WTC11 (cell line): ENCODE data around the gene GJB5. TPM values are rescaled to one million over a fixed set of nuclear protein-coding genes. Genes with fewer than 3 reads are reported as not detected.

Experiments used
- ATAC-seq: fragments of 200-7000 bp; cut with Tn5 transposase; 2 replicates; pipeline ENCODE4 v1.10.0; 2021; ENCODE audit warnings: mild to moderate bottlenecking, moderate library complexity
- CTCF ChIA-PET: fragments of 300-600 bp; sonication (Branson Sonifier 250); formaldehyde crosslinking; loops from one replicate; lab custom pipeline; 2021; ENCODE audit warnings: antibody characterized with exemption; lab: Charles Lee
- POLR2A ChIA-PET: fragments of 350-600 bp; sonication (Branson Sonifier 250); formaldehyde crosslinking; loops from one replicate; lab custom pipeline; 2021; ENCODE audit warnings: antibody characterized with exemption; lab: Charles Lee
- DNase-seq: peaks from one replicate; pipeline ENCODE4 v3.0.0; 2021; ENCODE audit warnings: low spot score
- H3K27ac Mint-ChIP-seq: 2 replicates; pipeline ENCODE4 v1.8.0; 2021; ENCODE audit warnings: mixed read lengths
- H3K27me3 Mint-ChIP-seq: 2 replicates; pipeline ENCODE4 v1.8.0; 2021; ENCODE audit warnings: low read depth, mild to moderate bottlenecking, moderate library complexity, mixed read lengths
- H3K36me3 Mint-ChIP-seq: 2 replicates; pipeline ENCODE4 v1.8.0; 2021; ENCODE audit warnings: mixed read lengths
- H3K4me1 Mint-ChIP-seq: 2 replicates; pipeline ENCODE4 v1.8.0; 2022; ENCODE audit warnings: mixed read lengths
- H3K4me3 Mint-ChIP-seq: 2 replicates; pipeline ENCODE4 v1.8.0; 2021; ENCODE audit warnings: mild to moderate bottlenecking, moderate library complexity, mixed read lengths
- H3K9me3 Mint-ChIP-seq: 2 replicates; pipeline ENCODE4 v1.8.0; 2021; ENCODE audit warnings: mixed read lengths
- ATF1 ChIP-seq: sonication (generic); formaldehyde crosslinking; IDR thresholded peaks from 2 replicates; pipeline ENCODE4 v1.8.1; 2023; ENCODE audit warnings: mild to moderate bottlenecking, moderate library complexity, missing genetic modification reagents
- CBFB ChIP-seq: sonication (generic); formaldehyde crosslinking; IDR thresholded peaks from 2 replicates; pipeline ENCODE4 v1.8.1; 2022; ENCODE audit warnings: mild to moderate bottlenecking, low read depth, missing genetic modification reagents
- EMX1 ChIP-seq: fragments of 250-450 bp; sonication (Bioruptor Pico); IDR thresholded peaks from 2 replicates; pipeline ENCODE4 v1.8.0; 2021; ENCODE audit warnings: mild to moderate bottlenecking
- ESRRA ChIP-seq: sonication (generic); formaldehyde crosslinking; IDR thresholded peaks from 2 replicates; pipeline ENCODE4 v1.8.1; 2022; ENCODE audit warnings: mild to moderate bottlenecking, missing genetic modification reagents, borderline replicate concordance
- FOXJ3 ChIP-seq: sonication (generic); formaldehyde crosslinking; IDR thresholded peaks from 2 replicates; pipeline ENCODE4 v1.9.0; 2021; ENCODE audit warnings: missing genetic modification reagents, mild to moderate bottlenecking, borderline replicate concordance
- FOXK1 ChIP-seq: sonication (generic); formaldehyde crosslinking; IDR thresholded peaks from 2 replicates; pipeline ENCODE4 v1.8.0; 2022; ENCODE audit warnings: mild to moderate bottlenecking, moderate library complexity, missing genetic modification reagents
- GRHL2 ChIP-seq: fragments of 250-450 bp; sonication (Bioruptor Pico); IDR thresholded peaks from 2 replicates; pipeline ENCODE4 v1.8.0; 2022; ENCODE audit warnings: mild to moderate bottlenecking, moderate library complexity; ENCODE audit not compliant: insufficient replicate concordance, severe bottlenecking
- KAT7 ChIP-seq: sonication (generic); formaldehyde crosslinking; IDR thresholded peaks from 2 replicates; pipeline ENCODE4 v1.8.1; 2023; ENCODE audit warnings: missing genetic modification reagents, mild to moderate bottlenecking, borderline replicate concordance
- NFATC4 ChIP-seq: fragments of 250-450 bp; sonication (Bioruptor Pico); IDR thresholded peaks from 2 replicates; pipeline ENCODE4 v1.9.0; 2021; ENCODE audit warnings: mild to moderate bottlenecking
- NR3C1 ChIP-seq: sonication (generic); formaldehyde crosslinking; conservative IDR thresholded peaks from 2 replicates; pipeline ENCODE4 v1.8.1; 2023; ENCODE audit warnings: low read depth, mild to moderate bottlenecking, missing genetic modification reagents
- RORB ChIP-seq: fragments of 250-450 bp; sonication (Bioruptor Pico); IDR thresholded peaks from 2 replicates; pipeline ENCODE4 v1.9.0; 2021; ENCODE audit warnings: mild to moderate bottlenecking
- SMAD3 ChIP-seq: sonication (generic); formaldehyde crosslinking; IDR thresholded peaks from 2 replicates; pipeline ENCODE4 v1.8.0; 2022; ENCODE audit warnings: missing genetic modification reagents, mild to moderate bottlenecking, borderline replicate concordance
- ZNF232 ChIP-seq: sonication (generic); formaldehyde crosslinking; IDR thresholded peaks from 2 replicates; pipeline ENCODE4 v1.8.0; 2022; ENCODE audit warnings: mild to moderate bottlenecking, missing genetic modification reagents
- total RNA-seq: library from RNA; stranded (reverse); gene quantifications from 3 replicates; pipeline ENCODE4 v1.2.3, GENCODE V29; 2021
- TF ChIP-seq, protein P1 (sequence below): sonication (generic); formaldehyde crosslinking; IDR thresholded peaks from 2 replicates; pipeline ENCODE4 v1.8.0; 2023; ENCODE audit warnings: missing genetic modification reagents
- TF ChIP-seq, protein P2 (sequence below): sonication (generic); formaldehyde crosslinking; IDR thresholded peaks from 2 replicates; pipeline ENCODE4 v1.8.1; 2022; ENCODE audit warnings: missing genetic modification reagents, borderline replicate concordance
- TF ChIP-seq, protein P3 (sequence below): fragments of 250-450 bp; sonication (Bioruptor Pico); IDR thresholded peaks from 2 replicates; pipeline ENCODE4 v1.9.0; 2021; ENCODE audit warnings: moderate library complexity, mild to moderate bottlenecking, inconsistent platforms, borderline replicate concordance
- TF ChIP-seq, protein P4 (sequence below): sonication (generic); formaldehyde crosslinking; IDR thresholded peaks from 2 replicates; pipeline ENCODE4 v1.8.1; 2023; ENCODE audit warnings: mild to moderate bottlenecking, missing genetic modification reagents, moderate library complexity
- TF ChIP-seq, protein P5 (sequence below): fragments of 250-450 bp; sonication (Bioruptor Pico); IDR thresholded peaks from 2 replicates; pipeline ENCODE4 v1.9.0; 2021; ENCODE audit warnings: mild to moderate bottlenecking
- TF ChIP-seq, protein P6 (sequence below): sonication (generic); formaldehyde crosslinking; IDR thresholded peaks from 2 replicates; pipeline ENCODE4 v1.8.0; 2022; ENCODE audit warnings: mild to moderate bottlenecking, missing genetic modification reagents
- TF ChIP-seq, protein P7 (sequence below): sonication (generic); formaldehyde crosslinking; IDR thresholded peaks from 2 replicates; pipeline ENCODE4 v1.8.0; 2022; ENCODE audit warnings: missing genetic modification reagents

Gene GJB5
- total RNA-seq, 1 experiment from 2014 or later, result 0.55 TPM

DNA sequence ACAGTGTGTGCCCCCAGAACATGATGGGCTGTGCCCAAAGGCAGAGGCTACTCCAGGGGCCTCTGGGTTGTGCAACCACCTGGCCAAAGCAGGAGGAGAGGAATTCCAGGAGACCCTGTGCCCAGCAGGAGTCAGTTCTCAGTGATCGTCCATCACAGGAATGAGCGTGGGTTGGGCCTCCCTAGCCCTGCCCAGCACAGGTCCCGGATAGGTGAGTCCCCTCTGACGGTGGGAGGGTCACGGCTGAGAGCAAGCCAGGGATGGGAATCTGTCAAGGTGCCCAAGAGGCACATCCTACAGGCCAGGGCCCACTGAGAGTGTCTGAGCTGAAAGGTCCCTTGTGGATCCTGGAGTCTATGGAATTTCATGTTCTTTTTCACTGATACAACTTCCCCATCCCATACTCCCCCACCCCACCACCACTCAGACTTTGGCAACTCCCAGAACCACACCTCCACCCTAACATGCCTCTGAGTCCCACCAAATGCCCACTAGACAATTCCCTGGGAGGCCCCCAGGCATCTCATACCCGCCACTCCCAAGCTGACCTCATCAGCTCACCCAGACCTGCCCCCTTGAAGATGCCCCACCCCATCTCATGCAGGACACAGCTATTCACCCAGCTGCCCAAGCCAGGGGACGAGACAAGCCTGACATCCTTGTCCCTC lies 7.8 kb downstream of the GJB5 start:
- TF ChIP-seq, protein P1, sequence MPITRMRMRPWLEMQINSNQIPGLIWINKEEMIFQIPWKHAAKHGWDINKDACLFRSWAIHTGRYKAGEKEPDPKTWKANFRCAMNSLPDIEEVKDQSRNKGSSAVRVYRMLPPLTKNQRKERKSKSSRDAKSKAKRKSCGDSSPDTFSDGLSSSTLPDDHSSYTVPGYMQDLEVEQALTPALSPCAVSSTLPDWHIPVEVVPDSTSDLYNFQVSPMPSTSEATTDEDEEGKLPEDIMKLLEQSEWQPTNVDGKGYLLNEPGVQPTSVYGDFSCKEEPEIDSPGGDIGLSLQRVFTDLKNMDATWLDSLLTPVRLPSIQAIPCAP (CRISPR knock-in tag), result no peak
- TF ChIP-seq, protein P2, sequence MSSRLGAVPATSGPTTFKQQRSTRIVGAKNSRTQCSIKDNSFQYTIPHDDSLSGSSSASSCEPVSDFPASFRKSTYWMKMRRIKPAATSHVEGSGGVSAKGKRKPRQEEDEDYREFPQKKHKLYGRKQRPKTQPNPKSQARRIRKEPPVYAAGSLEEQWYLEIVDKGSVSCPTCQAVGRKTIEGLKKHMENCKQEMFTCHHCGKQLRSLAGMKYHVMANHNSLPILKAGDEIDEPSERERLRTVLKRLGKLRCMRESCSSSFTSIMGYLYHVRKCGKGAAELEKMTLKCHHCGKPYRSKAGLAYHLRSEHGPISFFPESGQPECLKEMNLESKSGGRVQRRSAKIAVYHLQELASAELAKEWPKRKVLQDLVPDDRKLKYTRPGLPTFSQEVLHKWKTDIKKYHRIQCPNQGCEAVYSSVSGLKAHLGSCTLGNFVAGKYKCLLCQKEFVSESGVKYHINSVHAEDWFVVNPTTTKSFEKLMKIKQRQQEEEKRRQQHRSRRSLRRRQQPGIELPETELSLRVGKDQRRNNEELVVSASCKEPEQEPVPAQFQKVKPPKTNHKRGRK, result no peak
- no peak for TF ChIP-seq EMX1 (CRISPR knock-in tag)
- TF ChIP-seq FOXJ3, result no peak
- TF ChIP-seq RORB (CRISPR knock-in tag), result no peak
- ATAC-seq (no peak), DNase-seq (no peak)
- CTCF ChIA-PET, result interaction anchor here (1.1 to 1.4 kb wide), 2 partner anchors 20 to 24 kb away, joined by 3 to 6 read pairs; no protein-coding TSS in a partner anchor
- Mint-ChIP-seq H3K27ac (no peak overlapping the region), H3K9me3 (peaks cover 5% of the 10 kb centered on the region; the same call in 1 of the 2 replicates), H3K4me1 (peaks cover 19% of the 10 kb centered on the region), H3K27me3 (peaks cover 3% of the 10 kb centered on the region; the same call in 1 of the 2 replicates), H3K36me3 (no peaks in the 10 kb centered on the region; the same call in 1 of the 2 replicates), H3K4me3 (no peak overlapping the region)
- POLR2A ChIA-PET, result no interaction called here

DNA sequence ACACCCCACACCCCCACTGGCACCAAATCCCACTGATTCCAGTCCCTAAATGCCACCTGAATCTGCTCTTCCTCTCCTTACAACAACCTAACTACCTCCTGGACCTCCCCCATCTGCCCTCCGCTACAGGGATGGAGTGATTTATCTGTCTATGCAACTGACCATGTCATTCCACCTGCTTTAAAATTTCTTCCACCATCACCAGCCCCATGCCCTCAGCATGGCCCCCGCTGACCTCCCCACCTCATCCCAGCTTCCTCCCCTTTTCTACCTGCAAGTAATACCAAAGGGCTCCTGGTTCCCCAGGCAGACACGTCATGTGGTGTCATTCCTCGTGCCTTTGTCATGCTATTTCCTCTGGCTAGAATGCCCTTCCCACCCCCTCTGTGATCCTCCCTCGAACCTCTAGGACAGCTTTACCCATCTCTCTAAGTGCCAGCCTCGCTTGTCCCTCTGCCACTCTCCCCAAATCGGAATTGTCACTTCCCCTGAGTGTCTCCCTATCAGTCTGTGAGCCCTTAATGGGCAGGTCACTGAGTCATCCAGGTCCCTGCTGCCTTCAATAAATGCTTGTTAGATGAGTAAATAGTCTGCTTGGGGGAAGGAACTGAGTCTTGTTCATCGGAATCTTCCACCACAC lies 8.4 kb downstream of the GJB5 start:
- peaks cover 3% of the 10 kb centered on the region; the same call in 1 of the 2 replicates for H3K9me3 Mint-ChIP-seq
- no peaks in the 10 kb centered on the region; the same call in 1 of the 2 replicates for H3K36me3 Mint-ChIP-seq
- TF ChIP-seq, protein P3, sequence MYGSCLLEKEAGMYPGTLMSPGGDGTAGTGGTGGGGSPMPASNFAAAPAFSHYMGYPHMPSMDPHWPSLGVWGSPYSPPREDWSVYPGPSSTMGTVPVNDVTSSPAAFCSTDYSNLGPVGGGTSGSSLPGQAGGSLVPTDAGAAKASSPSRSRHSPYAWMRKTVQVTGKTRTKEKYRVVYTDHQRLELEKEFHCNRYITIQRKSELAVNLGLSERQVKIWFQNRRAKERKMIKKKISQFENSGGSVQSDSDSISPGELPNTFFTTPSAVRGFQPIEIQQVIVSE (CRISPR knock-in tag), result no peak
- TF ChIP-seq ESRRA (CRISPR knock-in tag) (no peak), NFATC4 (CRISPR knock-in tag) (no peak), FOXK1 (no peak), KAT7 (CRISPR knock-in tag) (no peak), GRHL2 (CRISPR knock-in tag) (no peak), ZNF232 (CRISPR knock-in tag) (no peak), NR3C1 (no peak), CBFB (CRISPR knock-in tag) (no peak), ATF1 (CRISPR knock-in tag) (no peak), SMAD3 (CRISPR knock-in tag) (no peak)
- TF ChIP-seq, protein P4, sequence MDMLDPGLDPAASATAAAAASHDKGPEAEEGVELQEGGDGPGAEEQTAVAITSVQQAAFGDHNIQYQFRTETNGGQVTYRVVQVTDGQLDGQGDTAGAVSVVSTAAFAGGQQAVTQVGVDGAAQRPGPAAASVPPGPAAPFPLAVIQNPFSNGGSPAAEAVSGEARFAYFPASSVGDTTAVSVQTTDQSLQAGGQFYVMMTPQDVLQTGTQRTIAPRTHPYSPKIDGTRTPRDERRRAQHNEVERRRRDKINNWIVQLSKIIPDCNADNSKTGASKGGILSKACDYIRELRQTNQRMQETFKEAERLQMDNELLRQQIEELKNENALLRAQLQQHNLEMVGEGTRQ (CRISPR knock-in tag), result no peak
- TF ChIP-seq, protein P5, sequence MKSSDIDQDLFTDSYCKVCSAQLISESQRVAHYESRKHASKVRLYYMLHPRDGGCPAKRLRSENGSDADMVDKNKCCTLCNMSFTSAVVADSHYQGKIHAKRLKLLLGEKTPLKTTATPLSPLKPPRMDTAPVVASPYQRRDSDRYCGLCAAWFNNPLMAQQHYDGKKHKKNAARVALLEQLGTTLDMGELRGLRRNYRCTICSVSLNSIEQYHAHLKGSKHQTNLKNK (CRISPR knock-in tag), result no peak
- TF ChIP-seq, protein P6, sequence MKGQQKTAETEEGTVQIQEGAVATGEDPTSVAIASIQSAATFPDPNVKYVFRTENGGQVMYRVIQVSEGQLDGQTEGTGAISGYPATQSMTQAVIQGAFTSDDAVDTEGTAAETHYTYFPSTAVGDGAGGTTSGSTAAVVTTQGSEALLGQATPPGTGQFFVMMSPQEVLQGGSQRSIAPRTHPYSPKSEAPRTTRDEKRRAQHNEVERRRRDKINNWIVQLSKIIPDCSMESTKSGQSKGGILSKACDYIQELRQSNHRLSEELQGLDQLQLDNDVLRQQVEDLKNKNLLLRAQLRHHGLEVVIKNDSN (CRISPR knock-in tag), result no peak
- TF ChIP-seq, protein P7, sequence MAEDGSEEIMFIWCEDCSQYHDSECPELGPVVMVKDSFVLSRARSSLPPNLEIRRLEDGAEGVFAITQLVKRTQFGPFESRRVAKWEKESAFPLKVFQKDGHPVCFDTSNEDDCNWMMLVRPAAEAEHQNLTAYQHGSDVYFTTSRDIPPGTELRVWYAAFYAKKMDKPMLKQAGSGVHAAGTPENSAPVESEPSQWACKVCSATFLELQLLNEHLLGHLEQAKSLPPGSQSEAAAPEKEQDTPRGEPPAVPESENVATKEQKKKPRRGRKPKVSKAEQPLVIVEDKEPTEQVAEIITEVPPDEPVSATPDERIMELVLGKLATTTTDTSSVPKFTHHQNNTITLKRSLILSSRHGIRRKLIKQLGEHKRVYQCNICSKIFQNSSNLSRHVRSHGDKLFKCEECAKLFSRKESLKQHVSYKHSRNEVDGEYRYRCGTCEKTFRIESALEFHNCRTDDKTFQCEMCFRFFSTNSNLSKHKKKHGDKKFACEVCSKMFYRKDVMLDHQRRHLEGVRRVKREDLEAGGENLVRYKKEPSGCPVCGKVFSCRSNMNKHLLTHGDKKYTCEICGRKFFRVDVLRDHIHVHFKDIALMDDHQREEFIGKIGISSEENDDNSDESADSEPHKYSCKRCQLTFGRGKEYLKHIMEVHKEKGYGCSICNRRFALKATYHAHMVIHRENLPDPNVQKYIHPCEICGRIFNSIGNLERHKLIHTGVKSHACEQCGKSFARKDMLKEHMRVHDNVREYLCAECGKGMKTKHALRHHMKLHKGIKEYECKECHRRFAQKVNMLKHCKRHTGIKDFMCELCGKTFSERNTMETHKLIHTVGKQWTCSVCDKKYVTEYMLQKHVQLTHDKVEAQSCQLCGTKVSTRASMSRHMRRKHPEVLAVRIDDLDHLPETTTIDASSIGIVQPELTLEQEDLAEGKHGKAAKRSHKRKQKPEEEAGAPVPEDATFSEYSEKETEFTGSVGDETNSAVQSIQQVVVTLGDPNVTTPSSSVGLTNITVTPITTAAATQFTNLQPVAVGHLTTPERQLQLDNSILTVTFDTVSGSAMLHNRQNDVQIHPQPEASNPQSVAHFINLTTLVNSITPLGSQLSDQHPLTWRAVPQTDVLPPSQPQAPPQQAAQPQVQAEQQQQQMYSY (CRISPR knock-in tag), result no peak
- TF ChIP-seq, protein P1 (CRISPR knock-in tag), result no peak
- TF ChIP-seq, all 79 proteins: peak for 0
- POLR2A ChIA-PET, result no interaction called here
- CTCF ChIA-PET, result interaction anchor here (1.1 kb wide), 1 partner anchor 23 kb away, joined by 3 read pairs; no protein-coding TSS in a partner anchor
- no peak for DNase-seq
- Mint-ChIP-seq H3K4me1 (peaks cover 19% of the 10 kb centered on the region), H3K27me3 (peaks cover 3% of the 10 kb centered on the region; the same call in 1 of the 2 replicates), H3K27ac (no peak overlapping the region), H3K4me3 (no peak overlapping the region)
- peak; percentile 67 for ATAC-seq
